HG02759 (cell line): ENCODE measurements around the gene ADAM15.

Experiments
- ATAC-seq: cut with Tn5 transposase; IDR thresholded peaks from one replicate; pipeline ENCODE4 v1.9.1; 2021; ENCODE audit warnings: mild to moderate bottlenecking, moderate library complexity; ENCODE audit not compliant: unreplicated experiment

Gene ADAM15

DNA sequence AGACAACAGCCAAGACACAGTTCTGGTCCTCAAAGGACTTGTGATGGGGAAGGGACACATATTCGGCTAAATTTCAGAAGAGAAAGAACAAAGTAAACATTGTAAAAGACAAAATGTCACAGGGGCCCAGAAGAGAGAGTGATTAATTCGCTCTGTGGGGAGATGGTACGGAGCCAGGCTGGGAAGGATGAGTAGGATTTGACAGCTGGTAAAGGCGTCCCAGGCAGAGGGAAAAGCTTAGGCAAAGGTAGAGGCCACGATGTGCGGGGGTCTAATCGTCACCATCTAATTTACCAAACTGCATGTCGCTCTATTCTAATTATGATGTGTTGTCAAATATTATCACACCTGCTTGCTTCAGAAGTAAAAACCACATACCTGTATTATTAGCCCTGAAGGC is 59.3 kb downstream of the ADAM15 start:
- ATAC-seq, result no peak

DNA sequence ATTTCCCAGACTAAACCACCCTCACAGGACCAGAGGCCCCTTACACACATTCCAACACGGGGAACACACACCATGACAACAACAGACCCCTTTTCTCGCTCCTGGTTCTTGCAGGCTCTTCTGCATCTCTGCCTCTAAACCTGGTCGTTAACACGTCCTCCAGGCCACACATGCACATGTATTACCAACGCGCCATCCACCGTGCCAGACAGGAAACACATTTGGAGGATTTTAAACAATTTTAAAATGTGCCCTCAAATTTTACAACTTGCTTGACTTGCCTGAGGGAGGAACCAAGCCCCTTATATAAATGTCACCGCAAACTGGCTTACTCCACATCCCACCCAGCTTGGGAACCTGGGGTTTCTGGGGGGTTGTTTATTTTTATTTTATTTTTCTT is 59.7 kb downstream of the ADAM15 start:
- ATAC-seq, result no peak
